GM12801 (cell line): Measurements from ENCODE around the gene HIPK3.

Experiments
- CTCF ChIP-seq: IDR thresholded peaks from one replicate; pipeline ENCODE4 v1.5.1; 2011; ENCODE audit warnings: control low read depth; ENCODE audit not compliant: insufficient read length; ENCODE audit errors: extremely low read depth

Gene HIPK3

GRCh38 chr11:33222052-33222750 lies 35.0 kb upstream of the HIPK3 start:
- TF ChIP-seq CTCF, result no peak

GRCh38 chr11:33225371-33225770 lies 31.8 kb upstream of the HIPK3 start:
- TF ChIP-seq CTCF, result no peak

- no peak for TF ChIP-seq CTCF
Observed at GRCh38 chr11:33227578-33228261, 29.5 kb upstream of the HIPK3 start.

- TF ChIP-seq CTCF, result no peak
Observed at GRCh38 chr11:33234397-33235190, 22.6 kb upstream of the HIPK3 start.

GRCh38 chr11:33237039-33237597 lies 20.1 kb upstream of the HIPK3 start:
- TF ChIP-seq CTCF, result no peak

- no peak for TF ChIP-seq CTCF
Observed at GRCh38 chr11:33242575-33242974, 14.6 kb upstream of the HIPK3 start.

GRCh38 chr11:33248416-33248971 lies 8.7 kb upstream of the HIPK3 start:
- TF ChIP-seq CTCF, result no peak
